Stimulated activated CD4-positive, alpha-beta T cell treated with anti-CD3 and anti-CD28 coated beads, TNF-alpha, amount 100 ng/mL, for 4 hours (primary cell): ENCODE data around the gene HECA.

Source experiments
- DNase-seq, 3 experiments: peaks; one replicate each; pipeline ENCODE4 v3.0.0-alpha.2; 2020; ENCODE audit warnings: low read depth in 3 of 3

The HECA gene

DNA sequence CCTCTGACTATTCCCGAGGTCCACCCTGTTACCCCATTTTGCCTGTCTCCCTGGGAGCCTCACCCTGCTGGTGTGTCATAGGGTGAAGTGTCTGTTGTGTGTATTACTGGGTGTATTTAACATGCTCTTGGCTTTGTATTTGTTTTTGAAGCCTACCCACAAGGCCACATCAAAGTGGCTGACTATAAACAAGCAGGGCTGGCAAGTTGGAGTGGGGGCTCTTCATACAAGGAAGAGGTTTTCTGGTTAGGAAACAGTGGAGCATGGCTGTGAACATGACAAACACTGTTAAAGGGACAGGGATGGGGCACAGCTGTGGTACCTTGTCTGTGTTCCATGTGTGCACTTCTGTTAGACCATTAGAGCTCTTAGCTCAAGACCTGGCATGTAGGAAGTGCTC lies 26.3 kb downstream of the HECA start:
- DNase-seq = peak in 2 of 3 experiments; percentile 18 to 51

- peak in 2 of 3 experiments; percentile 45 to 51 for DNase-seq
Measured at GRCh38 chr6:139161817-139162284, 27.0 kb downstream of the HECA start.

- no peak for DNase-seq
Measured at GRCh38 chr6:139164001-139164400, 29.1 kb downstream of the HECA start.

GRCh38 chr6:139165324-139165723 lies 30.4 kb downstream of the HECA start:
- DNase-seq = no peak

- no peak for DNase-seq
Measured at GRCh38 chr6:139166238-139166955, 31.5 kb downstream of the HECA start.

DNA sequence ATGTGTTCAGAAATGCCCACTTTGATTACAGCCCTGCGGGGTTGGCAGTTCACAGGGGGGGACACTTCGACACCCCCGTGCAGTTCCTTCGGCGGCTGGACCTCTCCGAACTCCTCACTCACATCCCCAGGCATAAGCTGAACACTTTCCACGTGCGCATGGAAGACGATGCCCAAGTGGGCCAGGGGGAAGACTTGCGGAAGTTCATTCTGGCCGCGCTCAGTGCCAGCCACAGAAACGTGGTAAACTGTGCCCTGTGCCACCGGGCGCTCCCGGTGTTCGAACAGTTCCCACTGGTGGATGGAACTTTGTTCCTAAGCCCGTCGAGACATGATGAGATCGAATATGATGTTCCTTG lies 32.1 kb downstream of the HECA start:
- DNase-seq = no peak

DNA sequence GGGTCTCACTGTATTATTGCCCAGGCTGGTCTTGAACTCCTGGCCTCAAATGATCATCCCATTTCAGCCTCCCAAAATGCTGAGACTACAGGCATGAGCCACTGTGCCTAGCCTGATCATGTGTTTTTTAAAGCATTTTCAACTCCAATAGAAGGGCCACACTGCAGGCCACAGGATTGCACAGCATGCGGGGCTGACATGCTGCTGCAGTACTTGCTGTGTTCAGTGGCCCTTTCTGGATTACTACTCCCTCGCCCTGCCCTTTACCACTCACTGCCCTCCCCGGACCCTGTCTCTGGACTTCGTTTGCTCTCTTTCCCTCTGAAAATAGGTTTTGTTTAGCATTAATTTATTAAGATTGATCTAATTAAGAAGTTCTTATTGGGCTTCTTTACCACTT lies 37.3 kb downstream of the HECA start:
- no peak for DNase-seq

GRCh38 chr6:139172567-139172966 lies 37.7 kb downstream of the HECA start:
- DNase-seq = no peak

DNA sequence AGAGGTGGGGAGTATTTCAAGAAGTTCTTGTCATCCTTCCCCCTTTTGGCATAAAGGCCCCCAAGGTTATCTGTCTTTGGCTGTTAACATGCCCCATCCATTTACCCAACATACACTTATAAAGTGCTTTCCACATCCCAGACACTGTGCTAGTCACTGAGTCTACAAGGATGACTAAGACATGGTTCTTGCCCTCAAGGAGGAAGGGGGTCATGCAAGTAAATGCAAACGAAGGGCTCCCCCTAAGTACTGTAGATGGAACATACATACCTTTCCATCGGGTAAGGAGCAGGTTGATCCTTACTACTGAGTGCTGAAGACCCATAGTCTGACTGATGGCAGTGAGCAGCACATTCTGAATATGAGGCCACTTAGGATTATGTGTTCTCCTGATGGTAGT lies 38.3 kb downstream of the HECA start:
- DNase-seq = no peak

- no peak for DNase-seq
Measured at GRCh38 chr6:139173822-139174221, 38.9 kb downstream of the HECA start.

DNA sequence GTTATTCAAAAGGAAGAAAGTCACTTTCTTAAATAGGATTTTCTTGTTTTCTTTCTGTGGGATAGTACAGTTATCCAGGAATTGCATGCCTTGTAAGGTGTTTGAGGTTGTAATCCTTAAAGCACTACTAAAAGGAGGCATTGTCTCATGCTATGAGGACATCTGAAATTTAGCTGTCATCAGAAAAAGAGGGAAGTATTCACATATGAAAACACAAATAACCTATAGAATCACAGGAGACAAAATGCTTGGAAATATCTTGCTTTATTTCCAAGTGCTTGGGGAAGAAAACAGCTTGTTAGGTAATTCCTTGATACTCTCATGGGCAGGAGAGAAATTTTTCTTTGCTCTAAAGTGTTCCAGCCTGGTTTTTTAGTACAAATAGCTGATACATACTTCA lies 40.1 kb downstream of the HECA start:
- no peak for DNase-seq

DNA sequence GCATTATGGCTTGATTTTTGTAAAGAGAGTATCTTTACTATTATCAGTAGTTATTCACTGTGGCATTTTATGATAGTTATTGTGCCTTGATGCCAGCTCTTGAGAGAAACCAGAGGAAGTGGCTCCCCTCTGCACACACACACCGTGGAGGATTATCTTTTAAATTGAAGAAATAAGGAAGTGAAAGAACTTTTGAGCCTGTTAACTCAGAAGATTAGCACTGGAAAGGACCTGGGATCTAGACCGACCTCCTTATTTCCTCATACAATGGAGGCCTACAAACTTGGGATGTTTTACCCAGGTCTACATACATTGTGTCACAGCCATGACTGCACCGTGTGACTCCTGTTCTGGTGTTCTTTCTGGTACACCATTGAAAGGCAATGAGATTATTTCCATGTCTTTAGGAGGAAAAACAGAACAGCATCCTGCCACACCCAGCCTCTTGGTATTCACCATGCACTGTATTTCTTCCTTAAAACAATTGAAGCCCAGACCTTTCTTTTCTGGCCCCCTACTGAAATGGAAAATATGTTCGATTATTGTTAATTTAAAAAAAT lies 40.6 kb downstream of the HECA start:
- DNase-seq = no peak

DNA sequence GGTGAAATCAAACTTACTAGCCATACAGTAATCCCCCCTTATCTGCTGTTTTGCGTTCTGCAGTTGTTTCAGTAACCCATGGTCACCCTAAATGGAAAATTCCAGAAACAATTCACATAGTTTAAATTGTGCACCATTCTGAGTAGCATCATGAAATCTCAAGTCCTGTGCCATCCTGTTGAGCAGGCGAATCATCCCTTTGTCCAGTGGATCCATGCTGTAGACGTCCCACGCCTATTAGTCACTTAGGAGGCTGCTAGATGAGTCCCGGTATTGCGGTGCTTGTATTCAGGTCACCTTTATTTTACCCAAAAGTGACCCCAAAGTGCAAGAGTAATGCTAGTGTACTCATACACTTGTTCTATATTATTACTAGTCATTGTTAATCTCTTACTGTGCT lies 46.4 kb downstream of the HECA start:
- no peak for DNase-seq

DNA sequence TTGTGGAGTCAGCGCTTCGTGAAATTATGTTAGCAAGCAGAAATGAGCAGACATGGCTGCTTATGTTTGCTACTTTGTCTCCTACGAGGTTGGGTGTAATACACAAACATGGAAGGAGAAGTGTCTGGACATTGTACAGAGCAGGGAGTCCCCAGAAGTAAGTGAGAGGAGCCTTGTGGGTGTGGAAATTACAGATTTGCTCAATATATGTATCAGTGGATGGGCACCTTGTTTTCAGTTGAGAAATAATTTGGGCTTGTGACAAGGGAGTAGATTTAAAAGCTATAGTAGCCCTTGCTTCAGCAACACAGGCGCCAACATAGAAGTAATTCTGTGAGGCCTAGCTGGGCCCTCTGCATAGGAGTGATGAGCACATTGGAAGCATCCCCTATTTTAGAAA lies 49.2 kb downstream of the HECA start:
- no peak for DNase-seq

DNA sequence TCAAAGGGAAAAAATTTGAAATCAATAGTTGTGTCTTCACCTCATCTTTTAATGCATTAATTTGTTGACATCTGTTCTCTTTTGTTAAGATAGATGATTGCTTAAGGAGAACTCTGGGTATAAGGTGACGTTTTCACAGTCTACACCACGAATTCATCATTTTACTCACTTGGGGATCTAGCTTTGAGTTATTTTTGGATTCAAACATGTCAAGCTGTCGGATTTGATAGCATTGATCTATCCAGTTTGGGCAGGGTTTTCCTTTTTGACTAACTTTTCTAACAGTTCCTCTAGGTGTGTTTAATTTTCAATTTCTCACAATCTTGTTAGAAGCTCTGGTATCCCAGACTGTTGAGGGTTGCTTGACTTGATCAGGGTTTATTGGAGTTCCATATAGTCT lies 49.6 kb downstream of the HECA start:
- no peak for DNase-seq

DNA sequence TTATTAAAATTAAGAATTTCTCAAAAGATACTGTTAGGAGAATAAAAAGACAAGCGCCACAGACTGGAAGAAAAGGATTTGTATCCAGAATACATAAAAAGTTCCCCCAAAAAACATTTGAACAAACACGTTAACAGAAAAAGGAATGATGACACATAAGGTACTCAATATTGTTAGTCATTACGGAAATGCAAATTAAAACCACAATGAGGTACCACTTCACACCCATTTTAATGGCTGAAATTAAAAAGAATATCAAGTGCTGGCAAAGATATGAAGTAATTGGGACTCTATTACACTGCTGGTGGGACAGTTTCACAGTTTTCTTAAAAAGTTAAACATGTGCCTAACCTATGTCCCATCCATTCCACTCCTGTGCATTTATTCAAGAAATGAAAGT lies 51.4 kb downstream of the HECA start:
- no peak for DNase-seq

DNA sequence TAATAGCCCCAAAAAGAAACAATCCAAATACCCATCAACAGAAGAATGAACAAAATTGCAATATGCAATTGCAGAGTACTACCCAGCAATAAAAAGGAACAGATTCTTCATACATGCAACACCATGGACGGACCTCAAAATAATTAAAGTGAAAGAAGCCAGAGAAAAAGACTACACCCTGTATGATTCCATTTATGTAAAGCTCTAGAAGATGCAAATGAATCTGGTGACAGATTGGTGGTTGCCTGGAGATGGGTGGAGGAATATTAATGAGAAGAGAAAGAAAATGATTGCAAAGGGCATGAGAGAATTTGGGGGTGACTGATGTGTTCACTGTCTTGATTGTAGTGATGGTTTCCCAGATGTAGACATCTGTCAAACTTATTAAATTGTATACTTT lies 51.8 kb downstream of the HECA start:
- DNase-seq = no peak

GRCh38 chr6:139187489-139187888 lies 52.6 kb downstream of the HECA start:
- DNase-seq = no peak

DNA sequence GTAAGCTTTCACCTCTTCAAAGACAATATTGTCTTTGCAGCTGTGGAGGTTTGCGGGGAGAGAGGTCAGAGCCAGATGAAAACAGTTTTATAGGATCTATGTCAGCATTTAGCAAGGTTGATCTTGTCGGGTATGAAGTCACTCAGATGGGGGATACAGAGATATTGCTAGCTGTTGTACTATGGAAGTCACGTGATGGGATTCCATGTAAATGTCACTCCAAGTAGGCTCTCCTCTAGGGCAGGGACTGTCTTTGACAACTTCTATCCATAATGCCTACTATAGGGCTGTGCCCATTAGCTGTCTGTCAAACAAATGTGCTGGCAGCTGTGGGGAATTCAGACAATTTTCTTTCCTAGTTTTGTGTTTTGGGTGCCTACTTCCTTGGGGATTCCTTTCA lies 54.8 kb downstream of the HECA start:
- DNase-seq = no peak

DNA sequence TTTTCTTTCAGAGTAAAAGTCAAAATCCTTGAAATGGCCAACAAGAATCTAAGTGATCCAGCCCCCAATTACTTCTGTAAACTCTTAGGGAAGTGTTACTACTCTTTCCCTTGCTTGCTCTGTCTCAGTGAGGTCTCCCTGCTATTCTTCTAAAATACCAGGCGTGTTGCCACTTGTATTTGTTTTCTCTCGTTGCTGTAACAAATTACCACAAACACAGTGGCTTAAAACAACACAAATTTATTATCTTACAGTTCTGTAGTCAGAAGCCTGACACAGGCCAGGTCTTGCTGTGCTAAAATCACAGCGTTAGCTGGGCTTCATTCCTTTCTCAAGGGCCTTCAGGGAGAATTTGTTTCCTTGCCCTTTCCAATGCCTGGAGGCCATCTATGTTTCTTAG lies 59.9 kb downstream of the HECA start:
- DNase-seq = no peak

DNA sequence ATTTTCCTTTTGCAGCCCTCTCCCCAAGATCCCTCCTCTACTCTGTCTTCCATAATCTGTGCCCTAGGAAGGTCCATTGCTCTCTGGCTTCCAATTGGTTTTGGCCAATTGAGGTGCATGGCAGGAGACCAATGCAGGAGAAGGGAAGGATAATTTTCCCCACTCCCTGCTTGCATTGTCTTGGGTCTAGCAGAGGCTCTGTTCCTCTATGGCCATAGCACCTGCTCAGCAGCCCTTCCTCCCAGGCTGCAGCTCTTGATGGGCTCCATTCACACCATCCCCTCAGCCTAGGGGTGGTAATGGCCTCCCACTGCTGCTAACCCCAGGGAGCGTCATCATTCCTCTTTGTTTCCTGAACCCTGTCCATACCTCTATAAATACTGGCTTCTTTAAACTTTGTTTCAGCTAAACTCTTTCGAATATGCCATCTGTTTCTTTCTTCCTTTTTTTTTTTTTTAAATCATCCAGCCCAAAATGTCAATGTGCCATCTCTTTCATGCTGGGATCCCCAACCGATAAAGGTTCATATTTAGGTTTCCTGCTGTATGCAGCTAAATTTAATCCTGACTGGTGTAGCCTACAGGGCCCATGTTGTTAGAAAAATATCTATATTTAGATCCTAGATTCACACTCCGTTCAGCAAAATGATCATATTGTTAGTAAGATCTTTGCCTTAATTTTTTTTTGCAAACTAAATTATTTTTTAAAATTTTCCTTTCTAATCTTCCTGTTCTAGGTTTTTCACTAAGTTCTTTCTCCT lies 63.8 kb downstream of the HECA start:
- DNase-seq = no peak

GRCh38 chr6:139201378-139201777 lies 66.5 kb downstream of the HECA start:
- DNase-seq = no peak

DNA sequence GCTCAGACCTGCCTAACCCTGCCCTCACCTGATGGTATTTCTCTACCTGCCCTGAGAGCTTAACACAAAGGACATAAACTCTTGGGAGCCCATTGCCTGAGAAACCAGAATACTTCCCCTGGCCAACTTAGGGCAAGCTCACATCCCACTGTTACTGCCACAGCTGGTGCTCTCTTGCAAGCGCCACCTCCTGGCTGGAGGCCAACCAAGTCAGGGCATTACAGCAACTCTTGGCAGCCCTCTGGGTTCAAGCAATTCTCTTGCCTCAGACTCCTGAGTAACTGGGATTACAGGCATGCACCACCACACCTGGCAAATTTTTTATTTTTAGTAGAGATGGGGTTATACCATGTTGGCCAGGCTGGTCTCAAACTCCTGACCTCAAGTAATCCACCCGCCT lies 70.1 kb downstream of the HECA start:
- no peak for DNase-seq
